ENCODE results near the gene SNX5.
A peak's percentile ranks its signal among the peaks of the same experiment; 100 is the strongest.

Gene SNX5

GRCh38 chr20:17912916-17913315, 55.7 kb downstream of the SNX5 start:
- no peak for DNase-seq

GRCh38 chr20:17911927-17912326, 56.7 kb downstream of the SNX5 start:
- no peak for DNase-seq

GRCh38 chr20:17910828-17911294, 57.7 kb downstream of the SNX5 start:
- DNase-seq = no peak

- DNase-seq = no peak
These were observed 58.7 kb downstream of the SNX5 start for GRCh38 chr20:17909869-17910321.

GRCh38 chr20:17905544-17905943, 63.0 kb downstream of the SNX5 start:
- DNase-seq = no peak

- DNase-seq = no peak
These were observed 64.6 kb downstream of the SNX5 start for GRCh38 chr20:17904027-17904426.

- DNase-seq = no peak
These were observed 66.0 kb downstream of the SNX5 start for GRCh38 chr20:17902531-17903083.

- DNase-seq = no peak
These were observed 66.6 kb downstream of the SNX5 start for GRCh38 chr20:17901971-17902370.

GRCh38 chr20:17898548-17898994, 70.0 kb downstream of the SNX5 start:
- DNase-seq = peak; percentile 54

GRCh38 chr20:17897566-17898307, 70.9 kb downstream of the SNX5 start:
- DNase-seq = no peak

GRCh38 chr20:17896771-17897369, 71.7 kb downstream of the SNX5 start:
- no peak for DNase-seq

- DNase-seq = no peak
These were observed 72.3 kb downstream of the SNX5 start for GRCh38 chr20:17896193-17896723.

- no peak for DNase-seq
These were observed 72.9 kb downstream of the SNX5 start for GRCh38 chr20:17895641-17896171.

- DNase-seq = no peak
These were observed 75.1 kb downstream of the SNX5 start for GRCh38 chr20:17893445-17893844.

GRCh38 chr20:17892189-17892938, 76.2 kb downstream of the SNX5 start:
- DNase-seq = no peak
